CD4-positive, alpha-beta T cell treated with Interferon alpha-2 for 1 hour (primary cell): ENCODE measurements around the gene SORL1.
"Not testable (repeated sequence)": the region's sequence is repeated elsewhere in the genome, so short reads cannot be mapped to it uniquely, and the experiment has no call there.

ENCODE experiments used
- DNase-seq, 2 donors: peaks; one replicate each; pipeline ENCODE4 v3.0.0-alpha.2; 2020 to 2022

The SORL1 gene

DNA sequence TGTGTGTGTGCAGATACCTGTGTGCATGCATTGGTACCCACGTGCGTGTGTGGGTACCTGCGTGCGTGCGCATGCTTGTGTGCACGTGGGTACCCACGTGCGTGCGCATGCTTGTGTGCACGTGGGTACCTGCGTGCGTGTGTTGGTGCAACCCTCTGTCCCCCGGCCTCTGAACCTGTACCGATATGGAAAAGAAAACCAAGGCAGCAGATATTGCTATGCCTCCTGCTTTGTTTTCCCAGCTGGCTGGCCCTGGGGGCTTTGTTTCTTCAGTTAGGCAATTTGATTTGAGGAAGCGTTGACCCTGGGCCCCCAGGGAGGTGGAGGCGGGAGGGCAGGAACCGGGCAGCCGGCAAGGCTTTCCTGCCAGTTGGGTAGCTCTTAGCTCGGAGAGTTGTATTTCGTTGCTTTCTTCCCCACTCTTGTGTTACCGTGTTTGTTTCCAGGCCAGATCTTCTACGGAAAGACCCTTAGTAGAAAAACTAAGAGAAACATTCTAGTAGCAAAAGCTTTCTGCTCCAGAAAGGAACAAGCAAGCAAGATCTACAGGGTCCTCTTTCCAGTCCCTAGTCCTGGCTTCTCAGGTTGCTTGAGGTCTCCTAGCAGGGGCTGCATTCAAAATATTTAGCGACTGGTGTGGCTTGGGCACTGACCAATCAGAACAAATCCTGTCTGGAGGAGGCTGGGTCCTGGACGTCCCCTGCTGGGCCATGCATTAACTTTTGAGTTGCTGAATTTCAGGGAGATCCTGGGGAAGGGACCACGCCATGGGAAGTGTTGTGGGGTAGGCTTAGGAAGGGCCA is 27.0 kb downstream of the SORL1 start:
- DNase-seq: no peak

DNA sequence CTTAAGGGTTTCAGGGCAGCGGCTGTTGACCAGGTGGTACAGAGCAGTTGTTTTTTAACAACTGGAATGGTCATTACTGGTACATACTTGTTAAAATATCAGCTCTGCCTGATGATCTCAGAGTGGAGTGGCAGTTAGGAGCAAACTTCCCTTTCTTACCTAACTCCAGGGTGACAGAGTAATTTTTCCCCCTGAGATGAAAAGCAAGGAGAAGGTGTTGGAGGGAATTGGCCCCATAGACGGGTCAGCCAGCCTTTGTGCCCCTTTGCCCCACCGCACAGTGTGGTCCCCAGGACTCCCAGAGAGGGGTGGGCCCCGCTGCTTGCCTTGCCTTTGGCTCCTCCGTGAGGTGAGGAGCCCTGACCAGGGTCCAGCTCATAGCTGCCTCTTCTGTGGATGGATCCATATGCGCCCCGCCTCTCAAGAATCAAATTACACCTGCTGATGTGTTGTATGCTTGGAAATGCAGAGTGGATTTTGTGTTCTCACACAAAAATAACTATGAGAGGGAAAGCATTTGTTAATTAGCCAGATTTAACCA is 27.7 kb downstream of the SORL1 start:
- DNase-seq: no peak

DNA sequence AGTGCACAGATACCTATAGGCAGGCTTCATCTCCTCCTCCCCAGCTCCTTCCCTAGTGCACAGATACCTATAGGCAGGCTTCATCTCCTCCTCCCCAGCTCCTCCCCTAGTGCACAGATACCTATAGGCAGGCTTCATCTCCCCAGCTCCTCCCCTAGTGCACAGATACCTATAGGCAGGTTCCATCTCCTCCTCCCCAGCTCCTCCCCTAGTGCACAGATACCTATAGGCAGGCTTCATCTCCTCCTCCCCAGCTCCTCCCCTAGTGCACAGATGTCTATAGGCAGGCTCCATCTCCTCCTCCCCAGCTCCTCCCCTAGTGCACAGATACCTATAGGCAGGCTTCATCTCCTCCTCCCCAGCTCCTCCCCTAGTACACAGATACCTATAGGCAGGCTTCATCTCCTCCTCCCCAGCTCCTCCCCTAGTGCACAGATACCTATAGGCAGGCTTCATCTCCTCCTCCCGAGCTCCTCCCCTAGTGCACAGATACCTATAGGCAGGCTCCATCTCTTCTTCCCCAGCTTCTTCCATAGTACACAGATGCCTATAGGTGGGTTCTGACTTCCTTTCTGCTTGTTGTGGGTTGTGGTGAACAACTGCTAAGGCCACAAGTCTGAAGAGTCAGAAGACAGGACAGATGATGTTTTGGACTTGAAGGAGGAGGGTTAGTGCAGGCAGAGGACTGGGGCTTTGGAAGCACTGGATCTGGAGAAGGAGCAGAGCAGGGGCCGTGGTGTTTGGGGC is 29.5 kb downstream of the SORL1 start:
- peak; percentile 62 to 84 for DNase-seq

DNA sequence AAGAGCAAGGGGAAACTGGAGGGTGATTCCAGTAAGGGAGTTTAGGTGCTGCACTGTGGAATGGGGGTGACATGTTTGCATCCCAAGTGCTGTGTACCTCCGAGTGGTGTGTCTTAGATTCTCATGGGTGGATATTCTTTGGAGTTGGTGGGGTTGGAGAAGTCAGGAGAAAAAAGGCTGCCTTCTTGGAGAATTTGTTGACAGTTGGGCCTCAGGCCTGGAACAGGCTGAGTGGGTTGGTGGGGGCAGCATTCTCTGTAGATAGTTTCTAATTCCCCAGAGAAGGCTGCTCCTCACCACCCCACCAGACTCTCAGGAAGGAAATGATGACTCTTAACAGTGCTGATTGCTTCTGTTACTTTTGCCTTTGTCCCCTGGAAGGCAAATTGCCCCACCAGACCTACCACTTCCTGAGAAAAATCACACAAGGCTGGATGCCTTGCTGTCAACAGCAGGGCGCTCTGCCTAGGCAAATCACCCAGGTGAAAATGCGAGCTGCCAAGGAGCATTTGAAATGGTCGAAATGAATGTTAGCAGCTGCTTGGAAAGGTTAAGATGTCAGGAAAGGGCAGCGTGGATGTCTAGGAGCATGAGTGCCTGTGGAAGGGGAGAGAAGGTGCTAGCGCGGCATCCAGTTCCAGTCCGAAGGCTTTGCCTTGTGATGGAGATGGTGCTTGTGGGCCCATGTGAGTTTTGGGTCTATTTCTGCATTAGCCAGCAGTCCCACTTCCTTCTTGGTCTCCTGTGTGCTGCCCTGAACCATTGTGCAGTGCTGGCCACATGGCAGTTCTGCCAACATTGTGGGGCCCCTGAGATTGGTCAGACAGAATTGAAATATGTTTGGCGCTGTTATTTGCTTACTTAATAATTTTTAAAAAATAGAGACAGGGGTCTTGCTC is 30.4 kb downstream of the SORL1 start:
- peak; percentile 64 to 77 for DNase-seq

DNA sequence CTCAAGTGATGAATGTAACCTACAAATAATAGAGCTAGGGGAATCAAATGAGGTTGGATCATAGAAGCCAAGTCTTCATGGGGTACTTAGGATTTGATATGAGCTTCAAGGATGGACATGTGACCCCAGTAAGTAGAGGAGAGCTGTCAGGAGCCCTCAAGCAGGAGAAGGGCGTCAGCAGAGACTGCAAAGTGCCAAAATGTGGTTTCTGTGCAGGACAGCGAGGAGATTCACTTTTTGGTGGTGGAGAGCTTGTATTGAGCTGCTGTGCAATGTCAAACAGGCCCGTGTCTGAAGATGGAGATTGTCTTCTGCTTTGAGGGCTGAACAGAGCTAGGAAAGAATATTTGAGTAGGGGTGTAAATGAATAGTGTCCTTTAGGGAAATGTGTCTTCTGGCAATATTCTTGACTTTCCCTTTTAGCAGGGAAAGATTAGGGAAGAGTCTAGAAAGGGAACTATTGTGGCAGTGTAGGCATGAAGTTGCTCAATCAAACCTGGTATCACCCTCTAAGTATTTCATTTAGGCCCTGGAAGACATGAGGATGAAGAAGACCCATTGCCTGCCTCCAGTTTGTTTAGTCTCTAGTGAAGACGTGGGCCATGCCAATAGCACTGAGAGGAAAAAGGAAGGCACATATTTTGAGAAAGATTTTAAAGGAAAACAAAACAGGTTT is 31.8 kb downstream of the SORL1 start:
- DNase-seq: peak in 1 of 2 donors; percentile 11

DNA sequence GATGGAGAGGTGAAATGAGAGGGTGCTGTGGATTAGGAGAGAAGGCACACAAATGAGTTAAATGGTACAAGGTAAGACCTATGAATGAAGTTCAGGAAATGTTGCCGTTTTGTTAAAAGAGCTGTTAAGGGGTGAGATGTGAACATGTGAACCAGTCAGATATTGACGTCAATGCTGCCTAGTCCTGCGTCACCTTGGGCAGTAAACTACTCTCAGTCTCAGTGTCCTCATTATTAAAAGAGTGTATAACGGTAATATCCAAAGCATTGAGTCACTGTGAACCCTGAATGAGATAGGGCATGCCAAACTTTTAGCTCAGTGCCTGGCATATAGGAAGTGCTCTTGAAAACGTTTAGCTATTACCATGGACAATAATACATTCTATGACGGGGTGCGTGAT is 33.1 kb downstream of the SORL1 start:
- DNase-seq: peak in 1 of 2 donors; percentile 17

DNA sequence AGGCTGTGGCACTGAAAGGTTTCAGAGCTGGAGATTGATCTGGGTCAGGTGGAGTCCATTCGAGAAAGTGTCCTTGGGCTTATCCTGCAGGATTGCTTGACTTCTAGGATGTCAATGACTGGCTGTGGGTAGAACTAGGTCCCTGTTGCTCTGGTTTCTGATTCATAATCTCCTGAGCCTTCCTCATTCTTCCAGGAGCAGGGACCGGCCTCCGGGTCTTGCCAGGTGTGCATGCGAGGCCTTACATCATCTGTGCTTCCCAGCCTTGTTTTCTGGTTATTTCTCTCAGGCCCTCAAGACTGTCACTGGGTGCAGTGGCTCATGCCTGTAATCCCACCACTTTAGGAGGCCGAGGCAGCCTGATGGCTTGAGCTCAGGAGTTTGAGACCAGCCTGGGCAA is 33.9 kb downstream of the SORL1 start:
- DNase-seq: no peak

DNA sequence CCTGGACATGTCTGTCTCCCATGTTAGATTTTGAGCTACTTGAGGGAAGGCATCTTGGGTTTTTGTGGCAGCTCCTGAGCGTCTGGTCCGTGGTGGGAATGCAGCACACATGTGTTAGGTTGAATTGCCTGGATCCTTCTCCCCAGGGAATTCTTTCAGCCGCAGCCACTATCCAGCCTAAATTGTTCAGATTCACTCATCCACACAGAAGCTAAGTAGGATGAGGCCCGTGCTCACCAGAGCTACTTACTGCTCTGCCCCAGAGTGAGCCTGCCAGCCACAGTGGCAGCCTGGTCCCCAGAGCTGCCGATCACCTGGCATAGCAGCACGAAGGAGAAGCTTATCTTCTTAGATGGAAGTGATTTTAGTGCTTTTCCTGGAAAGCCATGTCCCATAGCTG is 35.1 kb downstream of the SORL1 start:
- no peak for DNase-seq

DNA sequence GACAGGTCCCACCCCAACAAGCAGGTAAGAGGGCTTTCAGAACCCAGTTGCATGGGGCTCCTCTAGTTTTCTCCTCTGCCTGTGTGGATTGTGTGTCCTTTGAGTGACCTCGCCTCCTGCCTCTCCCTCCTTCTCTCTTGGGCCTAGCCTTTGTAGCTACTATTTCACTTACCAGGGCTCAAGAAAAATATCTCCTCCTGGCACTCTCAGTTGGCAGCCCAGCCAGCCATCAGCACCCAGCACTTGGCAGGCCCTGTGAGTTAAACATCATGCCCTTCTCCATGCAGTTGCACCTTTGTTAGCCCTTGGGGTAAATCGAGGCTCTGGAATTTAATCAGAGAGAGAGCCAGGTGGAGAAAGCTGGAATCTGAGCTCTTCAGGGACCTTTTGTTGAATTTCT is 36.1 kb downstream of the SORL1 start:
- no peak for DNase-seq

DNA sequence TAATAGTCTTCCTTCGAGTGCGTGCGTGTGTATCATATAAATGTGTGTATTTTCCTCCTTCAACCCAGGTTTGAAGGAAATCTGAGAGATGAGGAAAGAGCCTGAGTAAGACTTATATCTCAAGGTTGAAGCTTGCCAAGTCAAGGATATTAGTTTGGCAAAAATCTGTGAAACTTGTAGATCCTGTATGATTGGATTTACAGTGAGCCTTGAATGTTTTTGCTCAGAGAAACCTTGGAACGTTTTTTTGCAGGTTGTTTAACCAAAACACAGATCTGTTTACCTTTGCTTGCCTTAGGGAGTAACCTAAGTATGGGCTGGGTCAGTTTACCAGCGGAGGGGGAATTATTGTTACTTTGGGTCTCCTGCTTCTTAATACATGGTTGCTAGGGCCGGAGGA is 36.5 kb downstream of the SORL1 start:
- no peak for DNase-seq

DNA sequence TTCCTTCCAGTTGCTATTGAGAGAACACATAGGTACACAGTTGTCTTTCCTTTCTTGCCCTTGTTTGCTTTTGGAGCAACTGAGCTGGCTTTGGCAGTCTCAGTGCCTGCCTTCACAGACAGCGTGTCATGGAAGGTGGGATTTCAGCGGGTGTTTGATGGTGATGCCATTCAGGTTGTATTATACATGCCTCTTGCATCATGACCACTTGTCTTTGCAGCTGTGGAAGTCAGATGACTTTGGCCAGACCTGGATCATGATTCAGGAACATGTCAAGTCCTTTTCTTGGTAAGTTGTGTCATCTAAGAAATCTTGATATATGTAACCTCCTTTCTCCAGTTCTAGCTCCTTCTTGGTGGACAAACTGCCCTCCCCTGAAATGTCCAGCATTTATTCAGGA is 37.7 kb downstream of the SORL1 start:
- no peak for DNase-seq

DNA sequence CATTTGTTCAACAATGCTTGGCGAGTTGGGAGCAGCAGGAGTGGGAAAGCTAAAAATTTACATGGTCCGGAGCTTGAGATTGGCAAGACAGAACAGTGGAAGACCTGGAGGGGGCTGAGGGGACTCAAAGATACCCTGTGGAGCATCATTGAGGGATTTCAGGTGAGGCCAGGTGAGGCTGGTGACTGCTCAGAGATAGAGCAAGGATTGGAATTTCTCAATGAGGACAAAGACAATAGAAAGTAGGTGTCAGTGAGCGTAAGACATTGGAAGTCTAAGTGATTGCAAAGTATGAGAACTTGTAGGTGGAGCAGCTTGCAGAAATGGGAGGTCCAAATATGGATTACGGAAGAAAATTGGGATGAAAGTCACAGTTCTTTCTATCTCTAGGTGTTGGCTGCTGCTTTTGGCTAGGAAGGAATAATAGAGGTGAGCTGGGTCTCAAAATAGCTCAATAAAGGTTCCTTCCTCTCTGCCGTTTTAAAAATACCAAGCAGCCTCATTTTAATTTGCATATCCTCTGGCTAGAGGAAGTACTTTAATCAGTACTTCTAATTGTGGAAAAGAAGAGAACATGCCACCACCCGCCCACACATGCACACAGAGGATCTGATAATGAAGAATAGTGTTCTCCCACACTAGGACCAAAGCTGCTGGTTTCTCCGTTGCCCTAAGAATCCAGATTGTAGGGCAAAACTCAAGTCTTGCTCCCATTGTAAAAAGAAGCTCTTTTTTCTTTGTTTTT is 42.4 kb downstream of the SORL1 start:
- peak in 1 of 2 donors; percentile 27 for DNase-seq

DNA sequence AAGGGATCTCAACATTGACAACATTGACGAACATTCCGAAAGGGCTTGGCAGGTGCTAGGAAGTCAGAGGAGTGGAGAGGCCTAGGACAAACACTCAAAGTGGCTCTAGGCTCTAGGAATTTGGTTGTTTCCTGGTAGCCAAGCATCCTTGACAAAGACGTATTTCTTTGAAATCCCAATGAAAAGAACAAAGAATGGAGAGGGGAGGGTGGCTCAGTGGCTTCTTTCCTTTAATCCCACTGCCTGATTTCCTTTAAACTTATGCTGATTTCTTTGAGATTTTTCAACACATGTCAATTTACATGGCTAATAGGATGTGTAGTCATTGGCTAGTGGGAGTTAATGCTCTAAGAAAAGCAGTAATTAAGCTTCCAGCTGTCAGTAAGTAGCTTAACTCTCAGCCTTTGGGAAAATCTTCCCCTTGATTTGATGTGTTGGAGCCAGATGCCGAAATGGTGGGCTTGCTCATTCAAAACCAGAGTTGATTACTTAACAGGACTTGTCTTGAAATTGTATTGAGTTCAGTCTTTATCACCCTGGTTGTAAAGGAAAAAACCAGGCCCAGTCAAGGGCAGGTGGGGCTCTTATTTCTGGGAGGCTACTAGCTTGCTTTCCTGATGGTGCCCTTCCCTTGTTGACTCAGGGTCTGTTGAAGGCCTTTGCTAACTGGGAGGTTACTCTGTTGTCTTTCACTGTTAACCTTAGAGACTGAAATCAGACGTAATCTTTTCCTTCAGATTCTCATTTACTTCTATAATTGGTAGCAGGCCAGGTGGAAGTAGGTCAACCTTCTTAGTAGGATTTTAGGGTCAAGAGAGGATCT is 45.3 kb downstream of the SORL1 start:
- no peak for DNase-seq

DNA sequence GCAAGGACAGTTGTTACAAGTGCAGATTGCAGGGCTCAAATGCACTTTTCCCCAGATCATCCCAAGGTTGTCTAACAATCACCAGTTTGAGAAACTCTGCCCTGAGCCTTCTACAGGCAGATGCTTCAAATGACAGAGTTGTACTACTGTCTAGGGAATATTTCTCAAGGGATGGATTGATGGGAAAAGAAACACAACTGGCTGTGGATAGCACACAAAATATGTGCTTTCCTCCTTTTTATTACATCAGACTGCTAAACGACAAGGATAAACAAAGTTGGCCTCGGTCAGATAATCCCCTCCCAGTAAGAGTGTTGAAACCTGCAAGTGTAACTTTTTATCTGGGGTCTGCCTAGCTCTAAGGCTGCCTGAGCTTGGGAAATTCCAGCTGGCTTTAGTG is 47.3 kb downstream of the SORL1 start:
- DNase-seq: no peak

DNA sequence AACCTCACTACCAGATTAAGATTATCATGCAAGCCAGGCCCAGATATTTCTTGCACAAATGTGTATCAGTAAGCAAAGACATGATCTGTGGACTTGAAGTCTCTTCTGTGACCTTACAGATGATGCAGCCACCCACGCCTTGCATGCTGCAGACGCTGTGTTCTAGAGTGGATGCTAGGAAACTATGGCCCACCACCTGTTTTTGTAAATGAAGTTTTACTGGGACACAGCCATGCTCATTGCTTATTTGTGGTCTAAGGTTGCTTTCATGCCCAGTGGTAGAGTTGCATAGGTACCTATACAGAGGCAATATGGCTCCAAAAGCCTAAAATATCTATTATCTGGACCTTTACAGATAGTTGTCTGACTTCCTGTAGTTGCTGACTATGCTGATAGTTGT is 48.2 kb downstream of the SORL1 start:
- no peak for DNase-seq

DNA sequence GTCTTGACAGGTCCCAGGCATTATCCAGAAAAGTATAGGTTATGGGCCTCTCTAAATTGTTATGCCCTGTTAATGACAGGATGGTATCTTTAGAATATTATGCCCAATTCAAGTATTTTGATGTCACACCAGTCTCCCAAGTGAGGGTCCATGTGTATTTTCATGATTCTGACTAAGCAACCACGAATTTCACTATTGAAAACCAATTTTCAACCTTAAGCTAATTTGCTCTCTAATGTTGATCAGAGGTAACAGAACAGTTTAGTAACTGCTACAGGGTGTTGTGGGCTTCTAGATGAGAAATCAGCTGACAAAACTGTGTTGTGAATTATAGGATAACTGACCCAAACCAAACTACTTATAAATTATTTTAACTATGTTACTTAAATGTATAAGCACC is 48.6 kb downstream of the SORL1 start:
- no peak for DNase-seq

DNA sequence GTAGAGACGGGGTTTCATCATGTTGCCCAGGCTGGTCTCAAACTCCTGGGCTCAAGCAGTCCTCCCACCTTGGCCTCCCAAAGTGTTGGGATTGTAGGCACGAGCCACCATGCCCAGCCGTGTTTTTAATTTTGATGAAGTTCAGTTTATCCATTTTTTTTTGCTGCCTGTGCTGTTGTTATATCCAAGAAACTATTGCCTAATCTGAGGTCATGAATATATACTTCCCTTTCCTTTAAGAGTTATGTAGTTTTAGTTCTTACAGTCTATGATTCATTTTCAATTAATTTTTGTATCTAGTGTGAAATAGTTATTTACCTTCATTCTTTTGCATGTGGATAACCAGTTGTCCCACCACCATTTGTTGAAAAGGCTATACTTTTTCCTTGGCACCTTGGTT is 50.9 kb downstream of the SORL1 start:
- DNase-seq: no peak

DNA sequence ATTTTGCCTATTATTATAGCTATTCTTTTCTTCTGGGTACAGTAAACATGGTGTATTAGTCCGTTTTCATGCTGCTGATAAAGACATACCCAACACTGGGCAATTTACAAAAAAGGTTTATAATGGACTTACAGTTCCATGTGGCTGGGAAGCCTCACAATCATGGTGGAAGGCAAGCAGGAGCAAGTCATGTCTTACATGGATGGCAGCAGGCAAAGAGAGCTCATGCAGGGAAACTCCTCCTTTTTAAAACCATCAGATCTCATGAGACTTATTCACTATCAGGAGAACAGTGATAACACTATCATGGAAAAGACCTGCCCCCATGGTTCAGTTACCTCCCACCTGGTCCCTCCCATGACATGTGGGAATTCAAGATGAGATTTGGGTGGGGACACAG is 54.1 kb downstream of the SORL1 start:
- DNase-seq: not testable (repeated sequence)

DNA sequence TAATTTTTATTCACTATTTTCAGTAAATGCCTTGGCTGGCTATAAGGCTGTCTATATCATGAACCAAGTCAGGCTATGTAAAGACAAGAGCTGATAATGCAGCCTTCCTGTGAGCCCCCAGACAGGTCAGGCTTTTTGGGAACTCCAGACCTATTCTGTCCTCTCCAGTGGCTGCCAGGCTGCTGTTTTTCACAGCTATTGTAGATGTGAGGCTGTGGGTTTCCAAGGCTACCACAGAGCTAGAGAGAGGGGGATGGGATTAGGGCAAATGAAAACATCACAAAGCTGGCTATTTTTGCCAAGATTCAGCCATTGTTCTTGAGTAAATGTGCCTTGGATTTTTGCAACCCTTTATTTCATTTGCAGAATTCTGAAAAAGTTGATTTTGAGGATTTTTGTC is 56.3 kb downstream of the SORL1 start:
- DNase-seq: peak in 1 of 2 donors; percentile 25

DNA sequence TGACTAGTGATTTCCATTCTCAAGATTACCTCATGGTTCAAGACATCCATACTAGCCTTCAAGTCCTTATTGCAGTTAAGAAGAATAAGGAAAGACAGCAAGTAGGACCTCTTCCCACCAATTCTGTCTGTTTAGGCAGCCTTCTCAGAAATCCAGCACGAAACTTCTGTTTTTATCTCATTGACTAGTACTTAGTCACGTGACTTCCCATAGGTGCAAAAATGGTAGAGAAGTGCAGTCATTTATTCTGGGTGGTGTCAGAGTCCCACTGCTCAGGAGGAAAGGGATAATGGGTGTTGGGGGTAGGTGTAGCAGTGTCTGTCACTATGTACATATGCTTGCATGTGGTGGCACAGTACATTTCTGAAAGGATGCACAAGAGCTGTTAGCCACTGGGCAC is 58.3 kb downstream of the SORL1 start:
- DNase-seq: no peak
